Mucosa of descending colon (tissue), 3 donors: ENCODE results near the gene TRPM3. TPM values are rescaled to one million over a fixed set of nuclear protein-coding genes. Genes with fewer than 3 reads are reported as not detected.

ENCODE experiments used
- ATAC-seq: fragments of 200-7000 bp; cut with Tn5 transposase; one replicate; pipeline ENCODE4 v1.9.1; 2020; ENCODE audit warnings: mild to moderate bottlenecking, moderate library complexity
- DNase-seq, 3 donors: peaks; one replicate each; pipeline ENCODE4 v3.0.0-alpha.2; 2020
- H3K36me3 ChIP-seq: fragments of 200-600 bp; one replicate; pipeline ENCODE4 v1.8.0; 2021; ENCODE audit warnings: low read depth, mild to moderate bottlenecking
- H3K4me1 ChIP-seq: fragments of 200-600 bp; one replicate; pipeline ENCODE4 v1.8.0; 2021; ENCODE audit warnings: low read depth, mild to moderate bottlenecking
- H3K4me3 ChIP-seq: fragments of 200-600 bp; one replicate; pipeline ENCODE4 v1.8.0; 2021; ENCODE audit warnings: mild to moderate bottlenecking
- H3K9me3 ChIP-seq: fragments of 200-600 bp; one replicate; pipeline ENCODE4 v1.8.0; 2021; ENCODE audit warnings: mild to moderate bottlenecking
- intact Hi-C, 2 donors: fragments of 100-400 bp; cut with DNase I in 1 of 2; cut with micrococcal nuclease in 1 of 2; formaldehyde crosslinking; loops; one replicate each; pipeline versions ENCODE4 v1.11.0 to v1.11.1; 2022; cut with DNase I, micrococcal nuclease
- total RNA-seq, 3 donors: library from RNA; stranded (reverse); fragmentation: NEBNext Ultra II Directional in 2 of 3; extraction: Animal tissue kit (Norgen Biotek cat#: 25700) in 2 of 3; gene quantifications; one replicate each; pipeline versions ENCODE4 v1.2.1 to v1.2.4, GENCODE V29; 2021 to 2023
- TF ChIP-seq, protein P1 (sequence below): fragments of 200-600 bp; IDR thresholded peaks from one replicate; pipeline ENCODE4 v1.8.0; 2022; ENCODE audit warnings: antibody characterized with exemption, mild to moderate bottlenecking
- donor health status: DM: no; HTN: no; CAD: no; lungs with moderate emphysema.
- donor health status: DM: no; HTN: no; CAD: no.
- donor health status: DM: no; HTN: yes; CAD: no.

TRPM3 gene
- total RNA-seq, 3 donors from 2014 or later: 0.29 to 0.55 (median 0.51) TPM

GRCh38 chr9:70883056-70883455, 238.4 kb downstream of the TRPM3 start:
- TF ChIP-seq, protein P1, sequence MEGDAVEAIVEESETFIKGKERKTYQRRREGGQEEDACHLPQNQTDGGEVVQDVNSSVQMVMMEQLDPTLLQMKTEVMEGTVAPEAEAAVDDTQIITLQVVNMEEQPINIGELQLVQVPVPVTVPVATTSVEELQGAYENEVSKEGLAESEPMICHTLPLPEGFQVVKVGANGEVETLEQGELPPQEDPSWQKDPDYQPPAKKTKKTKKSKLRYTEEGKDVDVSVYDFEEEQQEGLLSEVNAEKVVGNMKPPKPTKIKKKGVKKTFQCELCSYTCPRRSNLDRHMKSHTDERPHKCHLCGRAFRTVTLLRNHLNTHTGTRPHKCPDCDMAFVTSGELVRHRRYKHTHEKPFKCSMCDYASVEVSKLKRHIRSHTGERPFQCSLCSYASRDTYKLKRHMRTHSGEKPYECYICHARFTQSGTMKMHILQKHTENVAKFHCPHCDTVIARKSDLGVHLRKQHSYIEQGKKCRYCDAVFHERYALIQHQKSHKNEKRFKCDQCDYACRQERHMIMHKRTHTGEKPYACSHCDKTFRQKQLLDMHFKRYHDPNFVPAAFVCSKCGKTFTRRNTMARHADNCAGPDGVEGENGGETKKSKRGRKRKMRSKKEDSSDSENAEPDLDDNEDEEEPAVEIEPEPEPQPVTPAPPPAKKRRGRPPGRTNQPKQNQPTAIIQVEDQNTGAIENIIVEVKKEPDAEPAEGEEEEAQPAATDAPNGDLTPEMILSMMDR: no peak
- intact Hi-C loops: no loop called here
- DNase-seq: no peak

GRCh38 chr9:70881333-70881732, 240.1 kb downstream of the TRPM3 start:
- Histone ChIP-seq H3K4me3 (no peak overlapping the region), H3K36me3 (no peaks in the 10 kb centered on the region), H3K9me3 (no peaks in the 10 kb centered on the region), H3K4me1 (no peaks in the 10 kb centered on the region)
- intact Hi-C loops: no loop called here
- ATAC-seq (no peak), DNase-seq (no peak)
- TF ChIP-seq, protein P1: no peak

More at GRCh38 chr9:70883056-70883455, 238.4 kb downstream of the TRPM3 start:
- no peaks in the 10 kb centered on the region for H3K9me3 ChIP-seq
- ATAC-seq: no peak
- H3K4me3 ChIP-seq: no peak overlapping the region
- no peaks in the 10 kb centered on the region for H3K4me1 ChIP-seq
- H3K36me3 ChIP-seq: no peaks in the 10 kb centered on the region

- no peak for ATAC-seq
- Histone ChIP-seq H3K4me1 (no peaks in the 10 kb centered on the region), H3K4me3 (no peak overlapping the region), H3K9me3 (no peaks in the 10 kb centered on the region), H3K36me3 (no peaks in the 10 kb centered on the region)
- DNase-seq: no peak
- intact Hi-C loops: no loop called here
- TF ChIP-seq, protein P1: no peak
These were observed 240.9 kb downstream of the TRPM3 start for GRCh38 chr9:70880535-70880934.

- Histone ChIP-seq H3K9me3 (no peaks in the 10 kb centered on the region), H3K36me3 (no peaks in the 10 kb centered on the region), H3K4me1 (no peaks in the 10 kb centered on the region), H3K4me3 (no peak overlapping the region)
- ATAC-seq: no peak
- TF ChIP-seq, protein P1: no peak
- intact Hi-C loops: no loop called here
- no peak for DNase-seq
These were observed 242.8 kb downstream of the TRPM3 start for GRCh38 chr9:70878576-70878975.

DNA sequence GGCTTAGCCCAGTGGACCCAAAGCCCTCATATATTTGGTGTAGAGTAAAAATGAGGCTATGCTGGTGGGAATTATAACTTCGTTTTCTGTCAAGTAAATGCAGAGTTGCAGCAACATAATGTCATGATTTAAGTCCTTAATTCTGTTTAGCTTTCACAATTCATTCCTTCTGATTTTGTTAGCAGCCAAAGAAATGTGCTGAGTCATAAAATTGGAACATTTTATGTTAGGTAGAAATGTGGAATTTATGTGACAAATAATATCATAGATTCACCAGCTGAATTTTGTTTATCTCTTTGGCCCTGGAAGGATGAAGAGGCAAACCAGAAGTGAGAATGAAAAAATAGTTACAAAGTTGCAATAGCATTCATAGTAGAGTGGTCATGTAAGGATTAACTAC, 247.0 kb downstream of the TRPM3 start:
- ATAC-seq: no peak
- TF ChIP-seq, protein P1: no peak
- DNase-seq: no peak
- Histone ChIP-seq H3K4me3 (no peak overlapping the region), H3K9me3 (no peaks in the 10 kb centered on the region), H3K4me1 (no peaks in the 10 kb centered on the region), H3K36me3 (no peaks in the 10 kb centered on the region)
- intact Hi-C loops: no loop called here

GRCh38 chr9:70873506-70873905, 247.9 kb downstream of the TRPM3 start:
- Histone ChIP-seq H3K4me3 (no peak overlapping the region), H3K36me3 (no peaks in the 10 kb centered on the region), H3K9me3 (no peaks in the 10 kb centered on the region), H3K4me1 (no peaks in the 10 kb centered on the region)
- no peak for ATAC-seq
- intact Hi-C loops: no loop called here
- no peak for DNase-seq
- TF ChIP-seq, protein P1: no peak
